GM21737 (cell line): ENCODE data around the gene HM13.
"Not testable (repeated sequence)": the region's sequence is repeated elsewhere in the genome, so short reads cannot be mapped to it uniquely, and the experiment has no call there.

Source experiments
- ATAC-seq: cut with Tn5 transposase; IDR thresholded peaks from one replicate; pipeline ENCODE4 v1.9.1; 2021; ENCODE audit warnings: mild to moderate bottlenecking, moderate library complexity; ENCODE audit not compliant: unreplicated experiment

HM13 gene

DNA sequence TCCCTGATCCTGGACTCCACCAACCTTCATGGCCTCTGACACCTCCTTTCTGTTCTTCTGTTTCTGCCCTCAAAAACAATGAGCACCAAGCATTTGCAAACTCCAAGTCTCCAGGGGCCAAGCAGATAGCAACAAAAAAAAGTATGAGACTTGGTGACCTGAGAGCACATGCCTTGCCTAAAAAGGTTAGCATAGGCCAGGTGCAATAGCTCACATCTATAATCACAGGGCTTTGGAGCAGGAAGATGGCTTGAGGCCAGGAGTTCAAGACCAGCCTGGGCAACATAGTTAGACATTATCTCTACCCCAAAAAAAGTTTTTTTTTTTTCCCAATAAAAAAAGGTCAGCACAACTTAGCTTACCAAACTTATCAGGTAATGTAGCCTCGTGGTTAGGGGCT is 13.7 kb upstream of the HM13 start:
- ATAC-seq, result no peak

DNA sequence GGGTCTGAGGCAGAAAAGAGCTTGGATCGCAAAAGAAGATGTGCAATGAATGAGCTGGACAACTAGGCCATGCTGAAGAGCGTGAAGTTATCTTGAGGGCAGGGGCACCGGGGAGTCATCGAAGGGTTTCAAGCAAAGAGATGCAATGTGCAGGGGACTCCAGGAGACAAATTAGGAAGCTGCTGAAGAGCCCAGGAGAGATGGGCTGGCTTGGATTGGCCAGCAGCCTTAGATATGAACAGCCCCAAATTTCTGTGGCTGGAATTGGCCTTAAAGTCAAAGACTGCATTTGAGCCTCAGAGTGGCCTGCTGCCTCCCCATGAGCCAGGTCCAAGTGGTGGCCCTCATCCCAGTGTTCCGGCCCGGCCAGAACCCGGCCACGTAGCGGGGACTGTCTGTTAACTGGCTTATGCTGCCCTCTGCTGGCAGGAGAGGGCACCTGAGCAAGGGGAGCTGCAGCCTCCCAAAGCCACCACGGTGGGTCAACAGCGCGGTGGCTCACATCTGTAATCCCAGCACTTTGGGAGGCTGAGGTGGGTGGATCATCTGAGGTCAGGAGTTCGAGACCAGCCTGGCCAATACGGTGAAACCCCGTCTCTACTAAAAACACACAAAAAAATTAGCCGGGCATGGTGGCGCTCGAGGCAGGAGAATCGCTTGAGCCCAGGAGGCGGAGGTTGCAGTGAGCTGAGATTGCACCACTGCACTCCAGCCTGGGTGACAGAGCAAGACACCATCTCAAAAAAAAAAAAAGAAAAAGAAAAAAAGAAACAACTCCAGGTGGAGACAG is 11.2 kb upstream of the HM13 start:
- peak; percentile 90 for ATAC-seq

DNA sequence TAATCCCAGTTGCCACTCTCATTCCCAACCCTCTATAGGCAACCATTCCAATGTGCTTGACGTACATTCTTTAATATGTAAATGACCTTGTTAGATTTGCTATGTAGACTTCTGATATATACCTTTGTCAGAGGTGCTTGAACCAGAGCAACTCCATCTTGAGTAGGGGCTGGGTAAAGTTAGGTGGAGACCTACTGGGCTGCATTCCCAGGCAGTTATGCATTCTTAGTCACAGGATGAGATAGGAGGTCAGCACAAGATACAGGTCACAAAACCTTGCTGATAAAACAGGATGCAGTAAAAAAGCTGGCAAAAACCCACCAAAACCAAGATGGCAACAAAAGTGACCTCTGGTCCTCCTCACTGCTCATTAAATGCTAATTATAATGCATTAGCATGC is 8.3 kb upstream of the HM13 start:
- ATAC-seq, result no peak

DNA sequence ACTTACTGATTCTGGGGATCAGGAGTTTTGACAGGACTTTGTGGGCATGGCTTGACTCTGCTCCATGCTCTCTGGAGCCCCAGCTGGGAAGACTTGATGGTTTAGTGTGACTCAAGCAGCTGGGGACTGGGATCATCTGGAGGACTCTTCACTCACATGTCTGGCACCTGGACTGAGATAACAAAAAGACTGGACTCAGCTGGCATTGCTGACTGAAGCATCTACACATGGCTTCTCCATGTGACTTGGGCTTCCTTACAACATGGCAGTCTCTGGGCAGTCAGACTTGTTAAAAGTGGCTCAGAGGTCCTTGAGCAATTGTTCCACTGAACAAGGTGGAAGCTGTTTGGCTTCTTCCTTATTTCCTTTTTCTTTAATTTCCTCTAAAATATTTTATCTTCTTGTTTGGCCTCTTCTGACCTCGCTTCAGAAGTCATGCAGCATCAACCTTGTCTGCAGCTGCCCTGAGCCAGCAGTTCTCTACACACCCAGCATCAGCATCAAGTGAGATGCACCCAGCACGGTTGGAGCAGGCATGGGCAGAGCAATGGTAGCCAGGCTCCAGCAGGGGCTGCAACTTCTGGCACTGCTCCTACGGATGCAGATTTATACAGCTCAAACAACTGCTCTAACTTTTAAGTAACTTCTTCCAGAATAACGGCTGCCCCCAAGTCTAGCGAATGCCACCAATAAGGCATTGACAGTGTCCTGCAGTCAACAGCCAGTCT is 5.6 kb upstream of the HM13 start:
- no peak for ATAC-seq

GRCh38 chr20:31515072-31515774 is 981 bp downstream of the HM13 start:
- ATAC-seq, result no peak

DNA sequence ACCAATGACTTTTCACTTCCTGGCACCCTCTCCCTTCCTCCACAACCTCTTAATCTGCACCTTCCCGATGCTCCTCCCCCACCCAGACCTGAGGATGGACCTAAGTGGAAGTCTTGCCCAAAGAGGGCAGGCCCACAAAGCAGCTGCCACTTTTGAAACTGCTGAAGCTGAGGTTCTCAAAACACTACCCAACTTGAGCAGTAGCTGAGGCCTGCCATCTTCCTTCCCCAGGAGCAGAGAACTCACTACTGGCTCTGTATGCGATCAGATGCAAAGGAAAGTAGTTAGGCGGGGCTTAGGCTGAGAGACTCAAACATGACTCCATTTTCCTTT is 1.5 kb downstream of the HM13 start:
- no peak for ATAC-seq

- ATAC-seq, result no peak
Measured at GRCh38 chr20:31516166-31516565, 1.9 kb downstream of the HM13 start.

- no peak for ATAC-seq
Measured at GRCh38 chr20:31516651-31517050, 2.4 kb downstream of the HM13 start.

DNA sequence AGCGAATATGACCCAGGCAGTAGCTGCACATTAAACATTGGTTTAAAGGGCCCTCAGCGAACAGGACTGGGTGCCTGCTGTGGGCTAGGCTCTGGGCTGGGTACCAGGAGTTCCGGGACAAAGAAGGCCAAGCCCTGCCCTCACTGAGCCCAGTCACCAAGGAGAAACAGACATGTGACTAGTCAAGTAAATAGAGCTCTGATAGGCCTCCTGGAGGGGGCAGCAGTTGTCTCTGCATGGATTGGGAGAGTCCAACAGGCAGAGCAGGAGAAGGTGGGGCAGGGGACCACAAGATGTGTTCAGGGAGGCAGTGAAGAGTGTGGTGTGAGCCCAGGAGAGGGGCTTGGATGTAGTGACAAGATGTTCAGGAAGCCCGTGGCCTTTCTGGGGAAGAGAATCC is 3.1 kb downstream of the HM13 start:
- ATAC-seq, result no peak

DNA sequence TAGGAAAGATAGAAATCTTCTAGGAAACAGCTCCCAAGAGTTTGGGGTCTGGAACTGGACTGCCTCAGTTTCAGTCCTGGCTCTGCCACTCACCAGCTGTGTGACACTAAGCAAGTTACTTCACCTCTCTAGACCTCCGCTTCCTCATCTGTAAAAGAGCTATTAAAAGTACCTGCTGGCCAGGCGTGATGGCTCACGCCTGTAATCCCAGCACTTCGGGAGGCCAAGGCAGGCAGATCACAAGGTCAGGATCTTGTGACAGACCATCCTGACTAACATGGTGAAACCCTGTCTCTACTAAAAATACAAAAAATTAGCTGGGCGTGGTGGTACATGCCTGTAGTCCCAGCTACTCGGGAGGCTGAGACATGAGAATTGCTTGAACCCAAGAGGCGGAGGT is 7.0 kb downstream of the HM13 start:
- not testable (repeated sequence) for ATAC-seq

DNA sequence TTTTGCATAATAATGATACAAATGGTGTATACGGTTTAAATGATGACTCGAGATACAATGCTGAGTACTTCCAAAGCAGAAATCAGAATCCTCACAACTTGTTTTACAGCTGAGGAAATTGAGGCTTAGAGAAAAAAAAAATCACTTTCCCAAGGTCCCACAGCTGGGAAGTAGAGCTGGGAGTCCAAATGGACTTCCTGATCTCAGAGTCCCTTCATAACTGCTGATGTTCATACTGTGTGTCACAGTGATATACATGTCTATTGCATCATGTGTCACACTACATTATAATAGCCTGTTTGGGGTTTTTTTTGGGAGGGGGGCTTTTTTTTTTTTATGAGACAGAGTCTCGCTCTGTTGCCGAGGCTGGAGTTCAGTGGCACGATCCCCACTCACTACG is 8.5 kb downstream of the HM13 start:
- no peak for ATAC-seq

- no peak for ATAC-seq
Measured at GRCh38 chr20:31523361-31524283, 9.4 kb downstream of the HM13 start.

DNA sequence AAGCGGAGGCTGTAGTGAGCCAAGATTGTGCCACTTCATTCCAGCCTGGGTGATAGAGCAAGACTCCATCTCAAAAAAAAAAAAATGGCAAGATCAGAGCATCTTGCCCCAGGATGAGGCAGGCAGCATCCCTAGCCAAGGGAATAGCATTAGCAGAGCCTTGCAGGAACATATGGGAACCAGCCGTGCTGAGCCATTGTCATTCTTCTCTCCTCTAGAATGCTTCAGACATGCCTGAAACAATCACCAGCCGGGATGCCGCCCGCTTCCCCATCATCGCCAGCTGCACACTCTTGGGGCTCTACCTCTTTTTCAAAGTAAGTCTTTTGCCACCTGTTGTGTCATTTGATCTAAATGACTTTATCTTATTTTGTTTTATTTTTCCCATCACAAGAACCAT is 13.0 kb downstream of the HM13 start:
- no peak for ATAC-seq

DNA sequence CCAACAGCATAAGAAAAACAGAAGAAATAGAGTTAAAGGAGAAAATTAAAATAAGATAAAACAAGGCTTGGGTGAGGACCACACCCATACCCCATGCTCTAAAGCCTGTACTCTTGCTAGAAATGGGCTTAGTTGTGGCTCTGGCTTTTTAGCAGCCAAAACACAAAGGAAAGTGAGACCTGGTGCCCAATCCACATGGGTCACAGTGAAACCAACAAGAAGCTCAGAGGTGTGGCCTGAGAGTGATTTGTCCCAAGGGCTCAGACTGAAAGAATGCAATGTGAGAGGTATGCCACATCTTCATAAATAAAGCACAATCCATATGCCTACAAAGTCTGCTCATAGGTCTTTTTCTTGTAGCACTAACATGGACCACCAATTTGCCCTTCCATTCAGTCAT is 21.1 kb downstream of the HM13 start:
- no peak for ATAC-seq

- no peak for ATAC-seq
Measured at GRCh38 chr20:31536575-31536974, 22.3 kb downstream of the HM13 start.

GRCh38 chr20:31537116-31537871 is 23.1 kb downstream of the HM13 start:
- ATAC-seq, result no peak

- ATAC-seq, result no peak
Measured at GRCh38 chr20:31537890-31538289, 23.6 kb downstream of the HM13 start.

DNA sequence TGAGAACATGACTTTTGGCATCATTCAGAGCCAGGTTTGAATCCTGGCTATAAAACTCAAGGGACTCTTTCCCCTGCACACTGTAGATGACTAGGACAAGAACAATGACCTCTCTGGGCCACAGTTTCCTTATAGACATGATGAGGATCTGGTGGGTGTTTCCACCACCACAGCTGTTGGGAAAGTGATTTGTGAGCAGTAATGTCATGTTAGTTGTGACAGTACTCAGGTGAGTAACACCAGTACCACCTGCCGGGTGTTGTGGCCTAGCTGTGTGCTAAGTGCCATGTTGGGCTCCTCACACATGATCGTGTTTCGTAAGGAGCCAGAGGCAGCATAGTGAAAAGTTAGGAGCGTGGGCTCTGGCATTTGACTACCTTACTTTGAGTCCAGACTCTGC is 24.1 kb downstream of the HM13 start:
- no peak for ATAC-seq

GRCh38 chr20:31539636-31540035 is 25.4 kb downstream of the HM13 start:
- not testable (repeated sequence) for ATAC-seq

GRCh38 chr20:31540406-31540805 is 26.2 kb downstream of the HM13 start:
- no peak for ATAC-seq
